Endodermal cell (in vitro differentiated cells): ENCODE measurements around the gene MPHOSPH6. TPM values are rescaled to one million over a fixed set of nuclear protein-coding genes. Genes with fewer than 3 reads are reported as not detected.
"Not testable (repeated sequence)": the region's sequence is repeated elsewhere in the genome, so short reads cannot be mapped to it uniquely, and the experiment has no call there.

Source experiments
- DNase-seq: peaks from one replicate; pipeline ENCODE4 v3.0.0-alpha.2; 2017
- H3K27ac ChIP-seq: 2 replicates; pipeline ENCODE4 v1.5.1; 2013; ENCODE audit warnings: mild to moderate bottlenecking, low read depth, low read length, moderate library complexity
- H3K27me3 ChIP-seq: 2 replicates; pipeline ENCODE4 v1.6.1; 2013; ENCODE audit warnings: mild to moderate bottlenecking, low read length, moderate library complexity; ENCODE audit not compliant: insufficient read depth, control insufficient read depth, poor library complexity, severe bottlenecking
- H3K36me3 ChIP-seq: 2 replicates; pipeline ENCODE4 v1.7.0; 2013; ENCODE audit warnings: mild to moderate bottlenecking, low read length, moderate library complexity; ENCODE audit not compliant: control insufficient read depth, insufficient read depth
- H3K4me1 ChIP-seq: one replicate; pipeline ENCODE4 v1.7.0; 2013; ENCODE audit warnings: low read length; ENCODE audit not compliant: control insufficient read depth, insufficient read depth
- H3K4me3 ChIP-seq: 2 replicates; pipeline ENCODE4 v1.5.1; 2013; ENCODE audit warnings: mild to moderate bottlenecking, low read length, moderate library complexity
- H3K9ac ChIP-seq: 2 replicates; pipeline ENCODE4 v1.6.1; 2013; ENCODE audit warnings: mild to moderate bottlenecking, low read length, moderate library complexity; ENCODE audit not compliant: poor library complexity, severe bottlenecking; ENCODE audit errors: extremely low read depth
- H3K9me3 ChIP-seq: 2 replicates; pipeline ENCODE4 v1.6.1; 2013; ENCODE audit warnings: mild to moderate bottlenecking, low read length, moderate library complexity; ENCODE audit not compliant: control insufficient read depth
- H3K27ac Mint-ChIP-seq: 2 replicates; pipeline ENCODE4 v1.8.0; 2020; ENCODE audit warnings: mixed read lengths
- H3K27me3 Mint-ChIP-seq: 2 replicates; pipeline ENCODE4 v1.8.0; 2021; ENCODE audit warnings: mild to moderate bottlenecking, mixed read lengths; ENCODE audit not compliant: insufficient read depth
- H3K36me3 Mint-ChIP-seq: 2 replicates; pipeline ENCODE4 v1.8.0; 2020; ENCODE audit warnings: low read depth, mixed read lengths
- H3K4me1 Mint-ChIP-seq: 2 replicates; pipeline ENCODE4 v1.8.0; 2020; ENCODE audit warnings: mixed read lengths
- H3K4me3 Mint-ChIP-seq: 2 replicates; pipeline ENCODE4 v1.8.0; 2020; ENCODE audit warnings: mild to moderate bottlenecking, moderate library complexity, mixed read lengths
- H3K9me3 Mint-ChIP-seq: 2 replicates; pipeline ENCODE4 v1.8.0; 2020; ENCODE audit warnings: mild to moderate bottlenecking, mixed read lengths
- CTCF ChIP-seq: fragments of 200-600 bp; sonication (generic); conservative IDR thresholded peaks from 2 replicates; pipeline ENCODE4 v1.5.0; 2021; ENCODE audit warnings: antibody characterized with exemption, mild to moderate bottlenecking
- WGBS, 2 experiments: methylation state at CpG; one replicate each; pipeline versions ENCODE4 v1.1.5 to v1.1.7; 2013; ENCODE audit warnings: missing lambda C conversion rate in 2 of 2, mixed read lengths in 1 of 2; ENCODE audit not compliant: insufficient coverage in 1 of 2, insufficient read length in 1 of 2; 5-methylcytosine and 5-hydroxymethylcytosine counted together
- total RNA-seq, 2 donors: library from RNA; stranded (reverse); fragmentation: NEBNext Ultra II Directional in 1 of 2; extraction: Animal tissue kit (Norgen Biotek cat#: 25700) in 1 of 2; gene quantifications; 2 replicates in 1 of 2; 3 replicates in 1 of 2; pipeline ENCODE4 v1.2.1, GENCODE V29; 2021

Gene MPHOSPH6
- total RNA-seq, 2 donors from 2014 or later: 38.6 to 39.1 TPM

- DNase-seq: no peak
- Mint-ChIP-seq H3K27me3 (no peaks in the 10 kb centered on the region), H3K36me3 (peaks cover 53% of the 10 kb centered on the region), H3K27ac (no peak overlapping the region), H3K4me1 (no peaks in the 10 kb centered on the region), H3K4me3 (no peak overlapping the region), H3K9me3 (peaks cover 13% of the 10 kb centered on the region)
- WGBS, 2 experiments: 65% methylated on average over 3 of the region's 3 CpGs; no CpG with 5 or more reads in 1 of the 2 experiments
- no peak for TF ChIP-seq CTCF
- Histone ChIP-seq H3K36me3 (peaks cover 62% of the 10 kb centered on the region), H3K27me3 (no peaks in the 10 kb centered on the region), H3K9ac (no peak overlapping the region), H3K27ac (no peak overlapping the region), H3K4me1 (no peaks in the 10 kb centered on the region), H3K4me3 (no peak overlapping the region), H3K9me3 (peaks cover 6% of the 10 kb centered on the region)
These were observed 23.5 kb downstream of the MPHOSPH6 start for GRCh38 chr16:82146556-82146955.

GRCh38 chr16:82139286-82139571 is 30.8 kb downstream of the MPHOSPH6 start:
- Mint-ChIP-seq H3K4me1 (peaks cover 20% of the 10 kb centered on the region), H3K36me3 (peaks cover 35% of the 10 kb centered on the region), H3K27ac (peak overlapping the region; percentile 94), H3K4me3 (peak overlapping the region; percentile 58), H3K9me3 (peaks cover 14% of the 10 kb centered on the region)
- H3K9me3 ChIP-seq, H3K4me1 ChIP-seq, H3K9ac ChIP-seq, DNase-seq, H3K27ac ChIP-seq, H3K27me3 Mint-ChIP-seq, H3K27me3 ChIP-seq: not testable (repeated sequence)
- peaks cover 27% of the 10 kb centered on the region for H3K36me3 ChIP-seq
- peak overlapping the region; percentile 55 for H3K4me3 ChIP-seq
- WGBS, 2 experiments: 54 to 82% methylated on average over 13 to 19 of the region's 19 CpGs

- Mint-ChIP-seq H3K27ac (peak overlapping the region; percentile 94), H3K36me3 (peaks cover 35% of the 10 kb centered on the region), H3K4me3 (peak overlapping the region; percentile 58), H3K9me3 (peaks cover 13% of the 10 kb centered on the region), H3K27me3 (no peaks in the 10 kb centered on the region), H3K4me1 (peaks cover 20% of the 10 kb centered on the region)
- no peak overlapping the region for H3K27ac ChIP-seq
- H3K4me3 ChIP-seq: peak overlapping the region; percentile 55
- 88 to 89% methylated on average over 8 to 15 of the region's 15 CpGs for WGBS, 2 experiments
- DNase-seq: no peak
- H3K9me3 ChIP-seq: no peaks in the 10 kb centered on the region
- TF ChIP-seq CTCF: no peak
- no peaks in the 10 kb centered on the region for H3K27me3 ChIP-seq
- peaks cover 7% of the 10 kb centered on the region for H3K4me1 ChIP-seq
- H3K36me3 ChIP-seq: peaks cover 27% of the 10 kb centered on the region
- no peak overlapping the region for H3K9ac ChIP-seq
These were observed 31.3 kb downstream of the MPHOSPH6 start for GRCh38 chr16:82138478-82139285.
